ENCODE data around the gene SMC3. TPM values are rescaled to one million over a fixed set of nuclear protein-coding genes. Genes with fewer than 3 reads are reported as not detected.

The SMC3 gene
- total and polyA plus RNA-seq, 8 donors: 9.3 to 40.6 (median 14.7) TPM

DNA sequence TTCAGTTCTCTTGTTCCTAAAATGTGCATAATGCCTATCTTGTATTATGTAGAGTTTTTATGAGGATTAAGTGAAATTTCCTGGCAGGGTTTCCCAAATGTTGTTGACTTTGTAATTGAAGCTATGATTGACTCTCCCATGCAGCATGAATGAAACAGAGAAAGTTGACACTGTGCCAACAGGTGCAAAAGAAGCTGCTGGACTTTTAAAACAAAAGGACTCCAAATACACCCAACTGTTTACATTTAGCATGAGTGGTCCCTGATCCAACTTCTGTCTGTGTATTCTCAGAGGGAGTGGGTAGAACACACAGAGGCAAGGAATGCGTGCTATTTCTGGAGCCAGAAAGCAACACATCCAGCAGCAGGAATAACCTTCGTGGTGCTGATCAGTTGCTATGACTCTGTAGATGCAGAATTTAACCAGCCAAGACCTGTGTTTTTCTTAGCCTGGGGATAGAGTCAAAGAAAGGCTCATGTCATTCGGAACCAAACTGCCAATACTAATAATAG lies 62.2 kb downstream of the SMC3 start:
- peak overlapping the region in 1 of 5 donors; percentile 46 for H3K27ac ChIP-seq
- H3K9me3 ChIP-seq: no peaks in the 10 kb centered on the region
- DNase-seq: peak in 1 of 2 donors; percentile 75
- H3K36me3 ChIP-seq: no peaks in the 10 kb centered on the region
- no peak overlapping the region for H3K4me3 ChIP-seq
- peaks cover 0 to 11% (median 8%) of the 10 kb centered on the region in 4 donors for H3K4me1 ChIP-seq
- TF ChIP-seq POLR2A (IDR thresholded peaks at IDR 0.05) (no peak), POLR2AphosphoS5 (IDR thresholded peaks at IDR 0.05) (peak in 1 of 3 donors; percentile 47), EP300 (IDR thresholded peaks at IDR 0.05) (no peak)
- TF ChIP-seq, protein P1, sequence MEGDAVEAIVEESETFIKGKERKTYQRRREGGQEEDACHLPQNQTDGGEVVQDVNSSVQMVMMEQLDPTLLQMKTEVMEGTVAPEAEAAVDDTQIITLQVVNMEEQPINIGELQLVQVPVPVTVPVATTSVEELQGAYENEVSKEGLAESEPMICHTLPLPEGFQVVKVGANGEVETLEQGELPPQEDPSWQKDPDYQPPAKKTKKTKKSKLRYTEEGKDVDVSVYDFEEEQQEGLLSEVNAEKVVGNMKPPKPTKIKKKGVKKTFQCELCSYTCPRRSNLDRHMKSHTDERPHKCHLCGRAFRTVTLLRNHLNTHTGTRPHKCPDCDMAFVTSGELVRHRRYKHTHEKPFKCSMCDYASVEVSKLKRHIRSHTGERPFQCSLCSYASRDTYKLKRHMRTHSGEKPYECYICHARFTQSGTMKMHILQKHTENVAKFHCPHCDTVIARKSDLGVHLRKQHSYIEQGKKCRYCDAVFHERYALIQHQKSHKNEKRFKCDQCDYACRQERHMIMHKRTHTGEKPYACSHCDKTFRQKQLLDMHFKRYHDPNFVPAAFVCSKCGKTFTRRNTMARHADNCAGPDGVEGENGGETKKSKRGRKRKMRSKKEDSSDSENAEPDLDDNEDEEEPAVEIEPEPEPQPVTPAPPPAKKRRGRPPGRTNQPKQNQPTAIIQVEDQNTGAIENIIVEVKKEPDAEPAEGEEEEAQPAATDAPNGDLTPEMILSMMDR (IDR thresholded peaks at IDR 0.05): no peak
- 21 to 56% (median 37%) methylated on average over 3 of the region's 3 CpGs for WGBS, 5 donors
- intact Hi-C loops (cut with DNase I; ENCODE audit: low total_unique reads): no loop called here
- peaks cover 0 to 6% (median 0%) of the 10 kb centered on the region in 3 donors for H3K27me3 ChIP-seq

DNA sequence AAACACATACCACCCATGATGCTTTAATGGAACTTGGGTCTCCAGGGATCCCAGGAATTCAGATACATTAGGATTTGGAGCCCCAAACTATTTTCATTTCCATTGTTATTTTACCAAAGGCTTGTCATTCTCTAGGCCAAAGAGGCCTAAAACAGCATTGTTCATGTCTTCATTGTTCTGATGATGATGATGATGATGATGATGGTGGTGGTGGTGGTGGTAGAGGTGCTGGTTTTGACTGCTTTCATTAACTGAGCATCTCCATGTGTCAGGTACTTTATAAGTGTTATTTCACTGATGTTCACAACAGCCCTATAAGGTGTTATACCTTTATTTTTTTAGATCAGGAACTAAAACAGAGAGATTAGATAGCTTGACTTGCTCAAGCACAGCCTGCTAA lies 64.4 kb downstream of the SMC3 start:
- TF ChIP-seq POLR2AphosphoS5 (IDR thresholded peaks at IDR 0.05) (no peak), EP300 (IDR thresholded peaks at IDR 0.05) (no peak)
- TF ChIP-seq, protein P1 (IDR thresholded peaks at IDR 0.05): no peak
- Histone ChIP-seq H3K27me3 (peaks cover 0 to 5% (median 0%) of the 10 kb centered on the region in 3 donors), H3K27ac (no peak overlapping the region), H3K4me1 (peaks cover 0 to 11% (median 9%) of the 10 kb centered on the region in 4 donors), H3K4me3 (no peak overlapping the region), H3K9me3 (no peaks in the 10 kb centered on the region), H3K36me3 (no peaks in the 10 kb centered on the region)
- no peak for DNase-seq
- intact Hi-C loops (cut with DNase I; ENCODE audit: low total_unique reads): no loop called here

DNA sequence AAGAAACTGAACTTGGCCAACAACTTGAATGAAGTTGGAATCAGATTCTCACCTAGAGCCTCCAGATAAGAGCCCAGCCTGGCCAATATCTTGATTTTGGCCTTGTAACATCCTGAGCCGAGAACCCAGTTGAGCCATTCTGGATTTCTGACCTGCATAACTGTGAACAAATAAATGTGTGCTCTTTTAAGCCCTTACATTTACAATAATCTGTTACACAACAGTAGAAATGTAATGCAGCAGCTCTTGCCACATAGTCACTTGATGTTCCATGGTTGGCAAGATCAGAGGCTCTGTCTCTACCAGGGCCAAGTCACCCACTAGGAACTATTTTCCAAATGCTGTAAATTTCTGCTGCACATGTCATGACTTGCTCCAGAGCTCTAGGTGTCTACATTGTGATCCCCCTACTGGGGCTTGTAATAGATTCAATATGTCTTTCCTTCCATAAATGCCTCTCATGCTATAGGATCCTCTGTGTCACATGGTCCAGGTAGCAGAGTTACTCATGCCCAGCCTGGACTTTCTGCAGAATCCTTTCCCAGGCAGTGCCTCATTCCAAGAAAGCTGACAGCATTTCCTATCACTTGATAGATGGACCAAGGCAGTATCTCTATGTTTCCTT lies 65.2 kb downstream of the SMC3 start:
- Histone ChIP-seq H3K27me3 (peaks cover 0 to 6% (median 0%) of the 10 kb centered on the region in 3 donors), H3K27ac (no peak overlapping the region), H3K9me3 (no peaks in the 10 kb centered on the region), H3K36me3 (no peaks in the 10 kb centered on the region), H3K4me3 (no peak overlapping the region), H3K4me1 (peaks cover 0 to 17% (median 10%) of the 10 kb centered on the region in 4 donors)
- intact Hi-C loops (cut with DNase I; ENCODE audit: low total_unique reads): no loop called here
- WGBS, 5 donors: 88 to 100% (median 97%) methylated on average over 1 of the region's 1 CpG
- no peak for DNase-seq
- TF ChIP-seq EP300 (IDR thresholded peaks at IDR 0.05) (no peak), POLR2AphosphoS5 (IDR thresholded peaks at IDR 0.05) (no peak), POLR2A (IDR thresholded peaks at IDR 0.05) (no peak)
- TF ChIP-seq, protein P1 (IDR thresholded peaks at IDR 0.05): no peak

DNA sequence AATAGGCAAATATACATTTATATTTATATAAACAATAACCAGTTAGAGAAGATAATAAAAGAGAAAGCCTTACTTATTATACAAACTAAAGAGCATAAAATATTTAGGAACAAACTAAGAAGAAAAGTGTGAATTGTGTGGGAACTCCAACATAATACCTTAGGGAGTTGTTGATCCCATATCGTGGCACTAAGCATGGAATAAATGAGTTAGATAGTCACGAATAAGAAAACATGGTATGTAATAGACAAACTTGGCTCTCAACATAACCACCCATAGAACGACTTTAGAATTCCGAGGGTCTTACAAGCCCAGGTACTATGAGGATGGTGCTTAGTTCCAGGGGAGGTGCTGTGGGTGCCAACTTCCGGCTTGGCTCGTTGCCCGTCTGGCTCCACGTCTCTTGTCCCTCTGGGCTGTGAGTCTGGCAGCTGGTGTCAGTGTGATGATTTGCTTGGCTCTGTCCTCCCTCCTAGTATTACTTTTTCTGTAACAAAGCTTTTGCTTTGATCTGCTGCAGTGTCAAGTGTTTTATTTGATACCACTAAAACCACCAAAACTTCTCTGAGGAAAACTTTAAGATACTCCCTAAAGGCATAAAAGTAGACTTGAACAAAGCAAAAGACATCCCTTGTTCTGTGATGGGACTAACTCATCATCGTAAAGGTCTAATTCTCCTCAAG lies 67.2 kb downstream of the SMC3 start:
- Histone ChIP-seq H3K4me3 (no peak overlapping the region), H3K9me3 (no peaks in the 10 kb centered on the region), H3K4me1 (peaks cover 0 to 16% (median 5%) of the 10 kb centered on the region in 4 donors), H3K27ac (no peak overlapping the region), H3K27me3 (peaks cover 0 to 6% (median 0%) of the 10 kb centered on the region in 3 donors), H3K36me3 (no peaks in the 10 kb centered on the region)
- TF ChIP-seq POLR2A (IDR thresholded peaks at IDR 0.05) (no peak), EP300 (IDR thresholded peaks at IDR 0.05) (no peak), POLR2AphosphoS5 (IDR thresholded peaks at IDR 0.05) (no peak)
- TF ChIP-seq, protein P1 (IDR thresholded peaks at IDR 0.05): no peak
- intact Hi-C loops (cut with DNase I; ENCODE audit: low total_unique reads): no loop called here
- DNase-seq: no peak
- WGBS, 5 donors: 61 to 68% (median 63%) methylated on average over 9 of the region's 9 CpGs
